HG03039 (cell line): ENCODE measurements around the gene TNFRSF4.
"Not testable (repeated sequence)": the region's sequence is repeated elsewhere in the genome, so short reads cannot be mapped to it uniquely, and the experiment has no call there.

Experiments
- ATAC-seq: cut with Tn5 transposase; IDR thresholded peaks from one replicate; pipeline ENCODE4 v1.9.1; 2021; ENCODE audit warnings: mild to moderate bottlenecking, moderate library complexity; ENCODE audit not compliant: unreplicated experiment

TNFRSF4 gene

DNA sequence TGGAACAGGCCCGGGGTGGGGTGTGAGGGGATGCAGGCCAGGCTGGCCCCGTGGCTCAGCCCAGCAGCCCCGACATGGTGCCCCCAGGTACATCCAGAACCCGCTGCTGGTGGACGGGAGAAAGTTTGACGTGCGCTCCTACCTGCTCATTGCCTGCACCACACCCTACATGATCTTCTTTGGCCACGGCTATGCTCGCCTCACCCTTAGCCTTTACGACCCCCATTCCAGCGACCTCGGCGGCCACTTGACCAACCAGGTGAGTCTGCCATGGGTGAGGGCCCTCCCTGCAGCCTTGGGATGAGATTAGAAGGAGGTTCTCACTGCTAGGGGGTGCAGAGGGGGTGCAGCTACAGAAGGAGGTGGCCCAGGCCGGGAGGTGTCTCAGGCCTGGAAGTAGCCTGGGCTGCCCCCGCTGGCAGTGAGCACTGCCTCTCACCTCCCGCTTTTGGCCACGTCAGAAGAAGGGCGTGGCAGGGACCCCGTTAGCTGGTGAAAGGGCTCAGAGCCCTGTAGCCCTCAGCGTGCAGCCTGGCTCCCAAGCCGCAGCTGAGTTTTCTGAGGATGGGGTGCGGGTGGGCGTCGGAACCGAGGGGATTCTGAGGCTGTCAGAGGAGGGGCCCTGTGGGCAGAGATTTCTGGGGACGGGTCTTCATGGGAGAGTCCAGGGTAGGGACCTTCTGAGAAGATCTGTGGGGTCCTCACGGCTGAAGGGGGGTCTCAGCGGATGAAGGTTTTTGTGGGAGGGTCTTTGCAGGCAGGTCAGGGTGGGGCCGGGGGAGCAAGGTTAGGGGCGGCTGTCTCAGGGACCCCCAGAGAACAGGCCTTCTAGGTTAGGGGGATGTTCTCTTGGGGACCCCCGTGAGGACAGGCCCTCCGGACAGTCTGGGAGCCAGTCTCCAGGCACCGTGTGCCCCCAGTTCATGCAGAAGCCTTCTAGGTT is 29.8 kb downstream of the TNFRSF4 start:
- ATAC-seq = no peak

DNA sequence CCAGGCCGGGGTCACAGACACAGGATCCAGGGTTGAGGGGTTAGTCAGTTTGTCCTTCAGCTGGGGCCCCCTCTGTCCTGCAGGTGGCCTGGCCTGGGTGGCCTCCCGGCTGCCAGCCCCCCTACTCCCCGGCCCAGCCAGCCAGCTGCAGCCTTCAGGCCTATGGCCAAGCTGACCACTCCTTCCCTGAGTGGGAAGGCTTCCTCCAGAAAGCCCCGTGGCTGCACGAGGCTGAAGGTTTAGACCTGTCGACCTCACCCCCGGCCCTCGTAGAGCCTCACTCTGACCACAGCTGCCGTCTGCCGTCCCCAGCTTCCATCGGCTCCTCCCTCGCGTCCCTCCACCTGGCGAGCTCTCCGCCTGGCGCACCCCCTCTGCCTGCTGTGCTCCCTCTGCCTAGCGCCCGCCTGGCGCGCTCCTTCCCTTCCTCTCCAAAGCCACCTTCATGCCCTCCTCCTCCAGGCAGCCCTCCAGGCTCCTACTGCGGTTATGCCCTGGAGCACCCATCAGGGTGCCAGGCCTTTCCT is 30.7 kb downstream of the TNFRSF4 start:
- ATAC-seq = no peak

DNA sequence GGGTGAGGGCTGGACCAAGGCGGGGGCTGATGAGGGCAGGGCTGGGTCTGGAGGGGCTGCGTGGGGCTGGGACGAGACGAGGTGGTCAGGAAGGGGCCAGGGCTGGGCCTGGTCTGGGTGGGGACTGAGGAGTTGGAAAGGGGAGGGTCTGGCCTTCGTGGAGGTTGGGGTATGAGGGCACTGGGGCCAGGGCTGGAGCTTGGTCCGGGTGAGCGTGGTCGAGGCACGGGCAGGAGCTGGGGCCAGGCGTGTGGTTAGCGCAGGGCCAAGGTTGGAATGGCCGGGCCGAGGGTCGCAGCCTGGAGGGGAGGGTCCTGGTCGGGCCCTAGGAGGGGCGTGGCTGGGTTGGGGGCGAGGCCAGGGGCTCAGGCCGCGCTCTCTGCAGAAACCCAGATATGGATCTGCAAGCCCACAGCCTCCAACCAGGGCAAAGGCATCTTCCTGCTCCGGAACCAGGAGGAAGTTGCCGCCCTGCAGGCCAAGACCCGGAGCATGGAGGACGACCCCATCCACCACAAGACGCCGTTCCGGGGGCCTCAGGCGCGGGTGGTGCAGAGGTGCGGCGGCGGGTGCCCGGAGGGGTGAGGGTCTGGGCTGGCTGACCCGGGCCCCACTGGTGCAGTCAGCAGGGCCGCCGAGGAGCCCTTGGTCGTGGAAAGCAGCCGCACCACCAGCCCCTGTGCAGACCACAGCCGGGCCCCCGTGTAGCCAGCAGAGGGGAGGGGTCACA is 31.3 kb downstream of the TNFRSF4 start:
- ATAC-seq = no peak

DNA sequence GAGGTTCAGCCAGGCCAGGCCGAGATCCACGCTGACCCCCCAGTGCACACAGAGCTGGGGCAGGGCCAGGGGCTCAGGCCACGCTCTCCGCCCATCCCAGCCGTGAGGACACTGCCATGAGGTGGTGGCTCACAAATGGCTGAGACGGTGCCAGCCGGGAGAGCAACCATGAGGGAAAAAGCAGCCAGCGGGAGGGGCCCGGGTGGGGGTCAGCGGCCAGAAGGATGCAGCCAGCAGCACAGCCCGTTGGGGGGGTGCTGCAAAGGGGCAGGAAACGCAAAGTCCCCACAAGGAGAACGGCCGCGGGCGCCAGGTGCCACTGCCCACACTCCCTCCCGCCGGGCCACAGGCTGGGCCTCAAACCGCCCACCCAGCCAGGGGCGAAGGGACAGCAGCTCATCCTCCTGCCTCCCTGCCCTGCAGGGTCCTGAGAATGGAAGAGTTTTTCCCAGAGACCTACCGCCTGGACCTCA is 32.0 kb downstream of the TNFRSF4 start:
- no peak for ATAC-seq

GRCh38 chr1:1181129-1181937 is 32.6 kb downstream of the TNFRSF4 start:
- no peak for ATAC-seq

DNA sequence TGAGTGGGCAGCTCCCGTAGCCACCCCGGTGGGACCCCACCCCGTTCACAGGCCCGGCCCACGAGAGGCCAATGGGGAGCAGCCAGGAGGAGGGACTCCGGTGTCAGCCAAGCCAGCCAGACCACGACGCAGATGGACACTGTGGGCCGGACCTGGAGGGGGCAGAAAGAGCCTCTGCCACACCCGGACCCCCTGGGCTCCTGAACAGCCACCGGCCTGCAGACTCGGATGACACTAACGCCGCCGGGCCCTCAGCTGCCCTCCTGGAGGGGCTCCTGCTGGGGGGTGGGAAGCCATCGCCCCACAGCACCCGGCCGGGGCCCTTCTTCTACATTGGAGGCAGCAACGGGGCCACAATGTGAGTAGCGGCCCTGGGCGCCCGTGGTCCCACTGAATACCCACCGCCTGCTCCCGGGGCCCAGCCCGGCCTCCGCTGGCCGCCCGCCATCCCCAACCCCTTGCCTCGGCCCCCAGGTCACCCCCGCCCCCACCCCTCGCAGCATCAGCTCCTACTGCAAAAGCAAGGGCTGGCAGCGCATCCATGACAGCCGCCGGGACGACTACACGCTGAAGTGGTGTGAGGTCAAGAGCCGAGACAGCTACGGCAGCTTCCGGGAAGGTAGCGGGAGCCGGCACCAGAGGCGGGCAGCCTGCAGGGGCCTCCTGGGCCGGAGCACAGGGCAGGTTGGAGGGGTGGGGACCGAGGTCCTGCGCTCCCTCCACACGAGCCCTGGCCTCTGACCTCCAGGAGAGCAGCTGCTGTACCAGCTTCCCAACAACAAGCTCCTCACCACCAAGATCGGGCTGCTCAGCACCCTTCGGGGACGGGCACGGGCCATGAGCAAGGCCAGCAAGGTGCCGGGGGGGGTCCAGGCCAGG is 33.7 kb downstream of the TNFRSF4 start:
- no peak for ATAC-seq

DNA sequence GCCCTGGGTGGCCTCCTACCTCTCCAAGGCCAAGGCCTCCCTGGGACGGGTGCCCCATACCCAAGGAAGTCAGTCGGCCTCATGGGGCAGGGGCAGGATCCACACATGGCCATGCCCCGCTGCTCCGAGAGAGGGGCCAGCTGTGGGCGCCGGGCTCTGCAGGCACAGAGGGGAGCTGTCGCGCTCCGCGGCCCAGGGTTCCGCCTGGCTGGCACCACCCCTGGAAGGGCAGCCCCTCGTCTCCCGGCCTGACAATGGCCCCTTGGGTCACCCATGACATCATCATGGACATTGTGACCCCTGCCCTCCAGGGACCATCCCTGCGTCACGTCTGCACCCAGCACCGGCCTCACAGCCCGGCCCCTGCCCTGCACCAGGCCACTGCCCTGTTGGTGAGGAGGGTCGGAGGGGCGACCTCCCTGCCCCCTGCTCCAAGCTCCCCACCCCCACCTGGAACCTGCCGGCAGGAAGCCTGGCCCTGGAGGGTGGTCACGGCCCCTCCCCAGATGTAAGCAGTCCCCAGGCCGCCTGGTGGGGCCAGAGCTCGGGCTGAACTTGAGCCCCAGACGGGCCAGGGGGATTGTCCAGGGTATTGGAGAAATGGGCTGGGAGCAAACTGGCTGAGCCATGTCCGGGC is 34.5 kb downstream of the TNFRSF4 start:
- no peak for ATAC-seq

GRCh38 chr1:1178794-1179331 is 35.1 kb downstream of the TNFRSF4 start:
- ATAC-seq = no peak

DNA sequence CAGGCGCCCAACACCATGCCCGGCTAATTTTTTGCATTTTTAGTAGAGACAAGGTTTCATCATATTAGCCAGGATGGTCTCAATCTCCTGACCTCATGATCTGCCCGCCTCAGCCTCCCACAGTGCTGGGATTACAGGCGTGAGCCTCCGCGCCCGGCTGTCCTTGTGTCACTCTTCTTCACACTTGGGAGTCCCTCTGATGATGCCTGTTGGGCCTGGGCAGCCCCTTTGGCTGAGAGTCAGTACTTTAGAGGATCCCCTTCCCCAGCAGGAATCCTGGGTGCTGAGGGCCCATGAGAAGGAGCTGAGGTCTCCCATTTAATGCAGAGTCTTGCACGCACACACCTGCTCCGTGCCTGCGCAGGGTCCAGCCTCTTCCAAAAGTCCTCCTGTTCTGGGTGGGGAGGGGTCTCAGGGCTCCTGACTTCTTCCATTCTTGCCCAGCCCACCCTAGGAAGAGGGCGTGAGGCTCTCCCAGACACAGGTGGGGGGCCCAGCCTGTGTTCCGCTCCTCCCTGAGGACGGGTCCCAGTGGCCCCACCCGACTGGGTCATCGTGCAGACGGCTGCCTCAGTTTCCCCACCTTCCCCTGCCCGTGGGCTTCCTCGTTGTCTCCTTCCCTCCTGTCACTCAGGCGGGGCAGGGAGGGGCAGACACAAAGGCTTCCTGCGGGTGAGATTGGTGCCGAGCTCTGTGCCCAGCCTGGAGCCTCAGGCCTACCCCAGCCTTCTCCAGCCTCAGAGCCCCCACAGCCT is 36.3 kb downstream of the TNFRSF4 start:
- ATAC-seq = no peak

GRCh38 chr1:1176931-1177330 is 37.0 kb downstream of the TNFRSF4 start:
- no peak for ATAC-seq

DNA sequence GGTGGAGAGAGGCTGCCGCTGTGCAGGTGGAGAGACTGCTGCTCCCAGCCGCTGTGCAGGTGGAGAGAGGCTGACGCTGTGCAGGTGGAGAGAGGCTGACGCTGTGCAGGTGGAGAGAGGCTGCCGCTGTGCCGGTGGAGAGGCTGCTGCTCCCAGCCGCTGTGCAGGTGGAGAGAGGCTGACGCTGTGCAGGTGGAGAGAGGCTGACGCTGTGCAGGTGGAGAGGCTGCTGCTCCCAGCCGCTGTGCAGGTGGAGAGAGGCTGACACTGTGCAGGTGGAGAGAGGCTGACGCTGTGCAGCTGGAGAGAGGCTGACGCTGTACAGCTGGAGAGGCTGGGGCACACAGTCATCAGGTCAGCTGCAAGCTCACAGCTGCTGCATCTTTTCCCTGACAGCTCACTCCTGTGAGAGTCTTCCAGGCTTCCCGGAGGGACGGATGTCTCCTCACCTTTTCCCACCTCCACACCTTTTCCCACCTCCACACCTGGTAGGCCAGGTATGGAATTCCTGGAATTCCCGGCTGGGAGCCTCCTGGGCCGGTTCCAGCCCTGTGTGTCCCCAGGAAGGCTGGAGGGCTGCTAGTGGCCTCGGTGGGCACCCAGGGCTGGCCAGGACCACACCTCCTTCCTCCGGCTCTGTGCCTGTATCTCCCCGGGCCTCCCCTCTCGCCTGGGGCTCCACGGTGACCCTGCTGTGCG is 37.7 kb downstream of the TNFRSF4 start:
- not testable (repeated sequence) for ATAC-seq

DNA sequence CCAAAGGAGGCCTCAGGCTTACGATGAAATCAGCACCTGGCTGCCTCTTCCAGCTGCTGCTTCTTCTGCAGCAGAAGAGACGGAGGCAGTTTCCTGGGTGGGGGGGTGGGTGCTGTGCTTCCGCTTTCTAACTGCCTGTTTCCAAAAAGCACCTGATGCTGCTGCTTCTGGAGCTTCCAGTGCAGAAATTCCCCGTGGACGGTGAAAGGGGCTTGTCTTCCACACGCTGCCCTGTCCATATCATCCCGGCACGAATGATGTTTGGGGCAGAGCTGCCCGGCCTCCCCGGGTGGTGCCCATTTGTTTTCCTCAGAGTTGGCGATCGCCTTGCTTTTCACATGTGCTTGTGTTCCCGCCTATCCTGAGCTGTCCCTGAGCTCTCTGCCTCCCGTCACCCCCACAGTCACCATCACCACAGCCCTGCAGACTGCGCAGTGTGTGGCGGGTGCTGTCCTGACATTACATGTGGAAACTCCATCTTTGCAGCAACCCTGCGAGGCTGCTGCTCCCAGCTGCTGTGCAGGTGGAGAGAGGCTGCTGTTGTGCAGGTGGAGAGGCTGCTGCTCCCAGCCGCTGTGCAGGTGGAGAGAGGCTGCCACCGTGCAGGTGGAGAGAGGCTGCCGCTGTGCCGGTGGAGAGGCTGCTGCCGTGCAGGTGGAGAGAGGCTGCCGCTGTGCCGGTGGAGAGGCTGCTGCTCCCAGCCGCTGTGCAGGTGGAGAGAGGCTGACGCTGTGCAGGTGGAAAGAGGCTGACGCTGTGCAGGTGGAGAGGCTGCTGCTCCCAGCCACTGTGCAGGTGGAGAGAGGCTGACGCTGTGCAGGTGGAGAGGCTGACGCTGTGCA is 38.5 kb downstream of the TNFRSF4 start:
- ATAC-seq = no peak

DNA sequence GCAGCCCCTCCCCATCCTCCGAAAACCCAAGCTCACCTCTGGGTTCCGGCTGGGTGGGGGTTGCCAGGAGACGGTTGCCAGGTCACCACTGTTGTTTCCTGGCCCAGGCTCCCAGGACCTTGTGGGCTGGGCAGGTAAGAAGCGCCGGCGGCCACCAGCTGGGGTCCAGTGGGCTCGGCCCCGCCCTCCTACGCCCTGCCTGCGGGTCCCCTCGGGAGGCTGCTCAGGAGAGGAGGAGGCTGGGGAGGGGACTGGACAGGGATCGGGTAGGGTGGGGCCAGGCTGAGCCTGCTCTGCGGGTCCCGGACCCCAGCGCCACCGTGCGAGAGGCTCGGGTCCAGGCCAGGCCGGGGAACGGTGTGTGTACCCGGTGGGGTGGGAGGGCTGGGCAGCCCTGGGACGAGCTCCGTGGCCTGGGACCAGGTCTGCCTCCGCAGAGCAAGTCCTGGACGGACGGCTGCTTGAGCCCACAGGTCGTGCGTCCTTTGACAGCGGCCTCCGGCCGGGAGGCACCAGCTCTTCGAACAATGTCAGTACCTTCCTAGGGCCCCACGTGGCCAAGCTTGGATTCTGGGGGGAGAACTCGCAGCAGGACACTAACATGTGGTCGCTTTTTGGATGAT is 40.0 kb downstream of the TNFRSF4 start, which contains the start of gene TTLL10:
TSS of gene TTLL10 (plus strand) at position 88 of the 623 bp plus-strand sequence. CDS start 5,336 bp downstream, outside the sequence.
- ATAC-seq = no peak

- ATAC-seq = no peak
These were observed 40.7 kb downstream of the TNFRSF4 start for GRCh38 chr1:1173061-1173792.

- no peak for ATAC-seq
These were observed 42.2 kb downstream of the TNFRSF4 start for GRCh38 chr1:1171546-1172340.
